Suprapubic skin (tissue), 4 donors: ENCODE data around the gene CCDC178. TPM values are rescaled to one million over a fixed set of nuclear protein-coding genes. Genes with fewer than 3 reads are reported as not detected.

Experiments used
- DNase-seq, 2 donors: peaks; one replicate each; pipeline ENCODE4 v3.0.0-alpha.2; 2019; ENCODE audit warnings: low spot score in 2 of 2
- H3K27ac ChIP-seq: fragments of 200-600 bp; sonication (generic); one replicate; pipeline ENCODE4 v1.5.1; 2019
- H3K27me3 ChIP-seq: fragments of 200-600 bp; sonication (generic); one replicate; pipeline ENCODE4 v1.5.1; 2019
- H3K36me3 ChIP-seq: fragments of 200-600 bp; sonication (generic); one replicate; pipeline ENCODE4 v1.5.1; 2019
- H3K4me1 ChIP-seq: fragments of 200-600 bp; sonication (generic); one replicate; pipeline ENCODE4 v1.5.1; 2019
- H3K4me3 ChIP-seq: fragments of 200-600 bp; sonication (generic); one replicate; pipeline ENCODE4 v1.5.1; 2019; ENCODE audit warnings: mild to moderate bottlenecking
- H3K9me3 ChIP-seq: fragments of 200-600 bp; sonication (generic); one replicate; pipeline ENCODE4 v1.5.1; 2019
- CTCF ChIP-seq, 2 donors: fragments of 200-600 bp in 1 of 2; fragments of 450-650 bp in 1 of 2; sonication (generic) in 1 of 2; IDR thresholded peaks; one replicate each; pipeline ENCODE4 v1.5.1; 2016 to 2019; ENCODE audit warnings: antibody characterized with exemption in 2 of 2, mild to moderate bottlenecking in 1 of 2, moderate library complexity in 1 of 2
- EP300 ChIP-seq: sonication (generic); formaldehyde crosslinking; IDR thresholded peaks from one replicate; pipeline ENCODE4 v1.6.1; 2017; ENCODE audit warnings: antibody characterized with exemption
- POLR2A ChIP-seq, 2 donors: fragments of 450-650 bp; IDR thresholded peaks; one replicate each; pipeline ENCODE4 v1.6.1; 2017; ENCODE audit warnings: antibody characterized with exemption in 2 of 2, mild to moderate bottlenecking in 2 of 2, moderate library complexity in 2 of 2
- POLR2AphosphoS5 ChIP-seq, 3 donors: sonication (generic); formaldehyde crosslinking; IDR thresholded peaks; one replicate each; pipeline ENCODE4 v1.6.1; 2017; ENCODE audit warnings: antibody characterized with exemption in 3 of 3
- WGBS: methylation state at CpG from one replicate; pipeline ENCODE4 v1.1.5; 2018; 5-methylcytosine and 5-hydroxymethylcytosine counted together
- total RNA-seq, 4 donors: library from RNA; depleted of rRNA; stranded (reverse); fragments of >200 nt; gene quantifications; one replicate each; pipeline ENCODE4 v1.1.0, GENCODE V29; 2016

Gene CCDC178
- total RNA-seq, 4 donors from 2014 or later, result not detected

GRCh38 chr18:33270297-33270696 lies 170.2 kb downstream of the CCDC178 start:
- no peaks in the 10 kb centered on the region for H3K9me3 ChIP-seq
- H3K27me3 ChIP-seq, result no peaks in the 10 kb centered on the region
- no peak for DNase-seq
- 59% methylated on average over 1 of the region's 1 CpG for WGBS
- H3K4me1 ChIP-seq, result no peaks in the 10 kb centered on the region
- TF ChIP-seq POLR2AphosphoS5 (IDR thresholded peaks at IDR 0.05) (no peak), POLR2A (IDR thresholded peaks at IDR 0.05) (no peak), CTCF (IDR thresholded peaks at IDR 0.05) (no peak), EP300 (no peak)
- no peak overlapping the region for H3K4me3 ChIP-seq
- no peak overlapping the region for H3K27ac ChIP-seq
- no peaks in the 10 kb centered on the region for H3K36me3 ChIP-seq

- H3K36me3 ChIP-seq, result no peaks in the 10 kb centered on the region
- no peak for DNase-seq
- TF ChIP-seq CTCF (IDR thresholded peaks at IDR 0.05) (no peak), POLR2A (IDR thresholded peaks at IDR 0.05) (no peak)
- no peak overlapping the region for H3K27ac ChIP-seq
- no peak overlapping the region for H3K4me3 ChIP-seq
- no peaks in the 10 kb centered on the region for H3K27me3 ChIP-seq
- H3K9me3 ChIP-seq, result no peaks in the 10 kb centered on the region
- WGBS, result 7% methylated on average over 2 of the region's 2 CpGs
- no peaks in the 10 kb centered on the region for H3K4me1 ChIP-seq
Observed at GRCh38 chr18:33269223-33269622, 171.3 kb downstream of the CCDC178 start.

GRCh38 chr18:33264566-33264965 lies 176.0 kb downstream of the CCDC178 start:
- Histone ChIP-seq H3K4me3 (no peak overlapping the region), H3K27ac (no peak overlapping the region), H3K27me3 (no peaks in the 10 kb centered on the region), H3K36me3 (no peaks in the 10 kb centered on the region), H3K9me3 (no peaks in the 10 kb centered on the region), H3K4me1 (no peaks in the 10 kb centered on the region)
- no peak for TF ChIP-seq EP300
- no peak for TF ChIP-seq POLR2A (IDR thresholded peaks at IDR 0.05)
- no peak for TF ChIP-seq POLR2AphosphoS5 (IDR thresholded peaks at IDR 0.05)
- TF ChIP-seq CTCF (IDR thresholded peaks at IDR 0.05), result no peak
- no peak for DNase-seq
- WGBS, result 29% methylated on average over 1 of the region's 1 CpG

GRCh38 chr18:33239298-33239697 lies 201.2 kb downstream of the CCDC178 start:
- Histone ChIP-seq H3K9me3 (no peaks in the 10 kb centered on the region), H3K4me3 (no peak overlapping the region), H3K27ac (no peak overlapping the region), H3K36me3 (no peaks in the 10 kb centered on the region), H3K27me3 (no peaks in the 10 kb centered on the region), H3K4me1 (no peaks in the 10 kb centered on the region)
- WGBS, result 72% methylated on average over 1 of the region's 1 CpG
- TF ChIP-seq POLR2A (IDR thresholded peaks at IDR 0.05), result no peak
- TF ChIP-seq CTCF (IDR thresholded peaks at IDR 0.05), result no peak
- no peak for TF ChIP-seq POLR2AphosphoS5 (IDR thresholded peaks at IDR 0.05)
- TF ChIP-seq EP300, result no peak
- DNase-seq, result no peak

- no peak for DNase-seq
- Histone ChIP-seq H3K4me3 (no peak overlapping the region), H3K27ac (no peak overlapping the region)
Observed at GRCh38 chr18:33232318-33232626, 208.2 kb downstream of the CCDC178 start.

More at GRCh38 chr18:33232318-33232626, 208.2 kb downstream of the CCDC178 start:
- Histone ChIP-seq H3K36me3 (no peaks in the 10 kb centered on the region), H3K4me1 (no peaks in the 10 kb centered on the region), H3K27me3 (no peaks in the 10 kb centered on the region), H3K9me3 (no peaks in the 10 kb centered on the region)
- TF ChIP-seq CTCF (IDR thresholded peaks at IDR 0.05) (no peak), POLR2A (IDR thresholded peaks at IDR 0.05) (no peak), EP300 (no peak), POLR2AphosphoS5 (IDR thresholded peaks at IDR 0.05) (no peak)
